ENCODE measurements around the gene NFIX.

Gene NFIX

GRCh38 chr19:13089139-13089856 is 94.0 kb downstream of the NFIX start:
- no peak for FAIRE-seq
- DNase-seq (ENCODE audit: insufficient read length, low spot score), result no peak

GRCh38 chr19:13089857-13090507 is 94.7 kb downstream of the NFIX start:
- no peak for FAIRE-seq
- DNase-seq (ENCODE audit: insufficient read length, low spot score), result no peak
- no peak for TF ChIP-seq CTCF (IDR thresholded peaks at IDR 0.05; ENCODE audit: insufficient read depth, missing control alignments)

More at GRCh38 chr19:13089139-13089856, 94.0 kb downstream of the NFIX start:
- TF ChIP-seq CTCF (IDR thresholded peaks at IDR 0.05; ENCODE audit: insufficient read depth, missing control alignments), result no peak

- TF ChIP-seq CTCF (IDR thresholded peaks at IDR 0.05; ENCODE audit: insufficient read depth, missing control alignments), result no peak
- no peak for DNase-seq (ENCODE audit: insufficient read length, low spot score)
- no peak for FAIRE-seq
Measured at GRCh38 chr19:13090511-13091231, 95.4 kb downstream of the NFIX start.

- no peak for FAIRE-seq
- no peak for DNase-seq (ENCODE audit: insufficient read length, low spot score)
- no peak for TF ChIP-seq CTCF (IDR thresholded peaks at IDR 0.05; ENCODE audit: insufficient read depth, missing control alignments)
Measured at GRCh38 chr19:13091400-13092157, 96.3 kb downstream of the NFIX start.

GRCh38 chr19:13092158-13092543 is 96.9 kb downstream of the NFIX start:
- no peak for TF ChIP-seq CTCF (IDR thresholded peaks at IDR 0.05; ENCODE audit: insufficient read depth, missing control alignments)
- DNase-seq (ENCODE audit: insufficient read length, low spot score) (no peak), FAIRE-seq (no peak)

GRCh38 chr19:13092606-13093235 is 97.4 kb downstream of the NFIX start:
- FAIRE-seq, result no peak
- no peak for DNase-seq (ENCODE audit: insufficient read length, low spot score)

More at GRCh38 chr19:13092606-13093235, 97.4 kb downstream of the NFIX start:
- TF ChIP-seq CTCF (IDR thresholded peaks at IDR 0.05; ENCODE audit: insufficient read depth, missing control alignments), result no peak

Data from D721Med (cell line).